ENCODE results near the gene NCOA3. TPM values are rescaled to one million over a fixed set of nuclear protein-coding genes. Genes with fewer than 3 reads are reported as not detected.
"Not testable (repeated sequence)": the region's sequence is repeated elsewhere in the genome, so short reads cannot be mapped to it uniquely, and the experiment has no call there.

NCOA3 gene
- total RNA-seq, 1 donor from 2014 or later: 42.8 TPM

GRCh38 chr20:47594157-47594556, 92.5 kb downstream of the NCOA3 start:
- peaks cover 9% of the 10 kb centered on the region for H3K4me1 Mint-ChIP-seq (ENCODE audit: low read depth)
- no peak for DNase-seq (ENCODE audit: low spot score, unreplicated experiment)
- no peak overlapping the region for H3K27ac Mint-ChIP-seq
- H3K27me3 Mint-ChIP-seq: no peaks in the 10 kb centered on the region
- no peaks in the 10 kb centered on the region for H3K9me3 Mint-ChIP-seq (ENCODE audit: low read depth)
- TF ChIP-seq CTCF (IDR thresholded peaks at IDR 0.05; ENCODE audit: unreplicated experiment): no peak
- H3K36me3 Mint-ChIP-seq (ENCODE audit: insufficient read depth): peaks cover 14% of the 10 kb centered on the region
- no peak overlapping the region for H3K4me3 Mint-ChIP-seq (ENCODE audit: low read depth)

GRCh38 chr20:47595138-47595537, 93.5 kb downstream of the NCOA3 start:
- not testable (repeated sequence) for H3K27me3 Mint-ChIP-seq; DNase-seq (ENCODE audit: low spot score, unreplicated experiment); H3K27ac Mint-ChIP-seq; H3K4me3 Mint-ChIP-seq (ENCODE audit: low read depth); H3K4me1 Mint-ChIP-seq (ENCODE audit: low read depth); H3K9me3 Mint-ChIP-seq (ENCODE audit: low read depth)
- peaks cover 14% of the 10 kb centered on the region for H3K36me3 Mint-ChIP-seq (ENCODE audit: insufficient read depth)

- no peak for TF ChIP-seq CTCF (IDR thresholded peaks at IDR 0.05; ENCODE audit: unreplicated experiment)
- H3K4me1 Mint-ChIP-seq (ENCODE audit: low read depth): peaks cover 9% of the 10 kb centered on the region
- no peak overlapping the region for H3K4me3 Mint-ChIP-seq (ENCODE audit: low read depth)
- no peaks in the 10 kb centered on the region for H3K27me3 Mint-ChIP-seq
- H3K9me3 Mint-ChIP-seq (ENCODE audit: low read depth): no peaks in the 10 kb centered on the region
- peaks cover 16% of the 10 kb centered on the region for H3K36me3 Mint-ChIP-seq (ENCODE audit: insufficient read depth)
- no peak overlapping the region for H3K27ac Mint-ChIP-seq
- no peak for DNase-seq (ENCODE audit: low spot score, unreplicated experiment)
These were observed 94.4 kb downstream of the NCOA3 start for GRCh38 chr20:47596003-47596571.

GRCh38 chr20:47597090-47597489, 95.4 kb downstream of the NCOA3 start:
- no peaks in the 10 kb centered on the region for H3K27me3 Mint-ChIP-seq
- H3K9me3 Mint-ChIP-seq (ENCODE audit: low read depth): no peaks in the 10 kb centered on the region
- DNase-seq (ENCODE audit: low spot score, unreplicated experiment): no peak
- peaks cover 12% of the 10 kb centered on the region for H3K36me3 Mint-ChIP-seq (ENCODE audit: insufficient read depth)
- no peak for TF ChIP-seq CTCF (IDR thresholded peaks at IDR 0.05; ENCODE audit: unreplicated experiment)
- peak overlapping the region; percentile 69 for H3K27ac Mint-ChIP-seq
- H3K4me1 Mint-ChIP-seq (ENCODE audit: low read depth): peaks cover 9% of the 10 kb centered on the region
- H3K4me3 Mint-ChIP-seq (ENCODE audit: low read depth): no peak overlapping the region

DNA sequence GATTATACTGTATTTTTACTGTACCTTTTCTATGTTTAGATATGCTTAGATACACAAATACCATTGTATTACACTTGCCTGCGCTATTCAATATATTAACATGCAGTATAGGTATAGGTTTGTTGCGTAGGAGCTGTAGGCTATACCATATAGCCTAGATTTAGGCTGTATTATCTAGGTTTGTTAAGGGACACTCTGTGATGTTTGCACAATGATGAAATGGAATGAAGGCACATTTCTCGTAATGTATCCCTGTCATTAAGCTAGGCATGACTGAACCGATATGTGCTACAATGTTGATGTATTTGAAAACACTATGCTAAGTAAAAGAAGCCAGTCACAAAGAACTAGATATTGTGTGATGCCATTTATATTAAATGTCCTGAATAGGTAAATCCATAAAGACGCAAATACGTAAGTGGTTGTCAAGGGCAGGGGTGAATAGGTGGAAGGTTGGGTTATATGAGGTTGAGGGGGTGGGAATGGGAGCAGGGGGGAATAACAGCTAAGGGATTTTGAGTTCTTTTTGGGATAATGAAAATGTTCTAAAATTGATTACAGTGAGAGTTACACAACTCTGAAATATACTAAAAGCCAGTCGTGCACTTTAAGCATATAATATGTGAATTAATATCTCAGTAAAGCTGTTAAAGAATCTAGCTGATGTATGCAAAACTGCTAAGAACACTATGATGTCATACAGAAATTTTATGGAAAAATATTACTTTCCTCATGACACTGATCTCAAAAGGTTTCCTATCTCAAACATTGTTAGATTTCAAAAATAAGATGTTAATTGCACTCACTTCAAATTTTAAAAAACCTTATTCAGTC, 97.4 kb downstream of the NCOA3 start:
- Mint-ChIP-seq H3K36me3 (ENCODE audit: insufficient read depth) (peaks cover 12% of the 10 kb centered on the region), H3K9me3 (ENCODE audit: low read depth) (peaks cover 7% of the 10 kb centered on the region), H3K27ac (no peak overlapping the region), H3K4me3 (ENCODE audit: low read depth) (no peak overlapping the region), H3K27me3 (no peaks in the 10 kb centered on the region), H3K4me1 (ENCODE audit: low read depth) (peaks cover 20% of the 10 kb centered on the region)
- no peak for DNase-seq (ENCODE audit: low spot score, unreplicated experiment)
- TF ChIP-seq CTCF (IDR thresholded peaks at IDR 0.05; ENCODE audit: unreplicated experiment): no peak
